GM18526 (cell line): ENCODE data around the gene SRRM3.

Experiments used
- POLR2A ChIP-seq: IDR thresholded peaks from 3 replicates; pipeline ENCODE4 v1.6.1; 2011; ENCODE audit not compliant: insufficient read length; ENCODE audit errors: extremely low read depth

SRRM3 gene

DNA sequence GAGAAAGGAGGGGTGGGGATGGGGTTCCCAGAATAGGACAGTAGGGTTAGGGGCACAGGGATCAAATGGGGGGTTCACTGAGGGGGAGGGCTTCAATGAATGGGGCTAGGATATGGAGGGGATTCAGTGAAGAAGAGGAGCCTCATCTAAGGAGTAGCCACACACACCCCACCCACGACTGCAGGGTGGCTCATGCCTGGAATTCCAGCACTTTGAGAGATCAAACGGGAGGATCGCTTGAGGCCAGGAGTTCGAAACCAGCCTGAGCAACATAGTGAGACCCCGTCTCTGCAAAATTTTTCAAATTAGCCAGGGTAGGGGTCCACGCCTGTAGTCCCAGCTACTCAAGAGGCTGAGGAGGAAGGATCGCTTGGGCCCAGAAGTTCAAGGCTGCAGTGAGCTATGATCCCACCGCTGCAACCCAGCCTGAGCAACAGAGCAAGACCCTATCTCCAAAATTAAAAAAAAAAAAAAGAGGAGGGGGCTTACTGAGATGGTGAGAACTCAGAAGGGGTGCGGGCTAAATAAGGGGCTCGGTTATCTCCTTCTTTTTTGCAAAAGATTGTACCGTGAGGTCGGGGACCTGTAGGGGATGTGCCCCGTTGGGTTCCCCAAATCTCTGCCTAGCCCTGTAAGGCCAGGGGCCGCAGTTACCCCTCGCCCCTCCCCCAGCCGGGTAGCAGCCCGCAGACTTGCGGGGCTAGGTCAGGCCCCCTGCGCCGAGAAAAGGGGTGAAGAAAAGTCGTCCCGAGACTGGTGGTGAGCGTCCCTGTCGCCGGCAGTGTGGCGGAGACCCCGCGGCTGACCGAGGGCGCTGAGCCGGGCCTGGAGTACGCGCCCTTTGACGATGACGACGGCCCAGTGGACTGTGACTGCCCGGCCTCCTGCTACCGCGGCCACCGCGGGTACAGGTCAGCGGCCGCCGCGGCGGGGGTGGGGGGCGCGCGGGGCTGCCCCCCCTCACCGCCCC is 57.7 kb downstream of the SRRM3 start:
- no peak for TF ChIP-seq POLR2A

DNA sequence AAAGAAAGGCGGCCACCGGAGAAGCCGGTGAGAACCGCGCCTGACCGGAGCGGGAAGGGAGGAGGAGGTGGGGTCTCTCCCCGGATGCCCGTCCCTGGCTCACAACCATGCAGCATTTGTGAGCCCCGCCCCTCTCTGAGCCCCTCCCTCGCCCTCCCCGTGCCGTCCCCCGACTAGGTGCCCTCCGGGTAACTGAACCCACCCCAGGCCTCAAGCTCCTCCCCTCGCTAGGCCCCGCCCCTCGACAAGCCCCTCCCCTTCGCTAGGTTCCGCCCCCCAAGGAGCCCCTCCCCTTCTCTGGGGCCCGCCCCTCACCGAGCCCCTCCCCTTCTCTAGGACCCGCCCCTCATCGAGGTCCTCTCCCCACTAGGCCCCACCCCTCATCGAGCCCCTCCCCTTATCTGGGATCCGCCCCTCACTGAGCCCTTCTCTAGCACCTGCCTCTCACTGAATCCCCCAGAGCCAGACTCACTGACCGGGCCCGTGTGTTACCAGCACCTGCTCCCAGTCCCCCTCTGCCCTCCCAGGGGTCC is 58.5 kb downstream of the SRRM3 start:
- TF ChIP-seq POLR2A = no peak

GRCh38 chr7:76261329-76261728 is 59.6 kb downstream of the SRRM3 start:
- no peak for TF ChIP-seq POLR2A

DNA sequence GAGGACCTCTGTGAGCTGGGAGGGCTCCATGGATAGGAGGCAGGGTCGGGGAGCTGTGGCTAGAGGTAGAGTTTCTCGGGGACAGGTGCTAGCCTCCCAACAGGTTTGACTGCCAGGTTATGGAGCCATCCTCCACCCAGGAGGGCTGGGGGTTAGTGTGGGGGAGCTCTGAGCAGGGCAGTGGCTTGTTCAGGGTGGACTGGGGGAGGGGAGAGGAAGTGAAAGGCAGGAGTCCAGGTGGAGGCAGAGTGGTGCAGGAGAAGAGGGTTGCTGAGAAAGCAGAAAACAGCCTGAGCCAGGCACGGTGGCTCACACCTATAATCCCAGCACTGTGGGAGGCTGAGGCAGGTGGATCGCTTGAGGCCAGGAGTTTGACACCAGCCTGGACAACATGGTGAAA is 60.2 kb downstream of the SRRM3 start:
- no peak for TF ChIP-seq POLR2A

GRCh38 chr7:76262683-76263402 is 61.1 kb downstream of the SRRM3 start:
- TF ChIP-seq POLR2A = no peak

GRCh38 chr7:76265299-76265698 is 63.6 kb downstream of the SRRM3 start:
- no peak for TF ChIP-seq POLR2A

DNA sequence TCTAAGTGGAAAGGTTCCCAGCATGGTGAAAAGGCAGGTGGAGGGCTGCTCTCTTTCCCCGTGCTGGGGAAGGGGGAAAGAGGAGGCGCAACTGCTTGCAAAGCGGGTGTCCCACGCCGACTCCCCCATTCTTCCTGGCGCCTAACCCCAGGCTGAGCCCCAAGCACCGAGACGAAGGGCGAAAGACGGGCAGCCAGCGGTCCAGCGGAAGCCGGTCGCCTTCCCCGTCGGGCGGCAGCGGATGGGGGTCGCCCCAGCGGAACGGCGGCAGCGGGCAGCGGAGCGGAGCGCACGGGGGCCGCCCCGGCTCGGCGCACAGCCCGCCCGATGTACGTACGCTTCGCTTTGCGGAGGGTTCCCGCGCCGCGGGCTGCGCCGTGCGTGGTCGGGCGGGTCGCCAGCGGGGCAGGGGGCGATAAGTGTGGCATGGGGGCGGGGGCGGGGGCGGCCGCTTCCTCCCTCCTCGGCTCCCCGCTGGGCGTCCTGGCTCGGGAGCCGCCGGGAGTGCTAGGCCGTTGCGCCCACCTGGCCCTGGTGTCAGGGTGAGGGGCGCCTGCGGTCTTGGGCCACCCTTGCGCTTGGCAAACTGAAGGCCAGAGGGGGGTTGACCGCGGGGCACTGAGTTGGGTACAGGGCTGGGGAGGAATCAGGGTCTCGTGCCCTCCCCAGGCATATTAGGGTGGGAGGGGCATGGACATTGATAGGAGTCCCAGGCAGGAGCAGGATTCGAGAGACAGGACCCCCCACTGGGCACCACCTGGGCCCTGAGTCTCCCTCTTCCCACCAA is 65.6 kb downstream of the SRRM3 start:
- TF ChIP-seq POLR2A = no peak

DNA sequence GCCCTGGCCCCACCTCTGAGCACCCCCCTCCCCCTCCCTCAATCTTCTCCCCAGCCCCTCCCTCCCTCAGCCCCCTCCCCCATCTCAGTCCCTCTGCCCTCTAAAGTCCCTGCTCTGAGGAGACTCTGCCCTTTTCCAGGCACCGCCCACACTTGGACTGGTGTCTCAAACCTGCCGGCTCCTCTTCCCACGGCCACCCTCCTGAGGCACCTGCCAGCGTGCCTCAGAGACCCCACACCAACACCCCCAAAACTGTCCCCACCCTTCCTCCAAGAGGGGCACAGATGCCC is 66.1 kb downstream of the SRRM3 start:
- no peak for TF ChIP-seq POLR2A

GRCh38 chr7:76268376-76268775 is 66.7 kb downstream of the SRRM3 start:
- TF ChIP-seq POLR2A = no peak

- TF ChIP-seq POLR2A = no peak
Measured at GRCh38 chr7:76269895-76270294, 68.2 kb downstream of the SRRM3 start.

- TF ChIP-seq POLR2A = no peak
Measured at GRCh38 chr7:76272142-76272541, 70.4 kb downstream of the SRRM3 start.

DNA sequence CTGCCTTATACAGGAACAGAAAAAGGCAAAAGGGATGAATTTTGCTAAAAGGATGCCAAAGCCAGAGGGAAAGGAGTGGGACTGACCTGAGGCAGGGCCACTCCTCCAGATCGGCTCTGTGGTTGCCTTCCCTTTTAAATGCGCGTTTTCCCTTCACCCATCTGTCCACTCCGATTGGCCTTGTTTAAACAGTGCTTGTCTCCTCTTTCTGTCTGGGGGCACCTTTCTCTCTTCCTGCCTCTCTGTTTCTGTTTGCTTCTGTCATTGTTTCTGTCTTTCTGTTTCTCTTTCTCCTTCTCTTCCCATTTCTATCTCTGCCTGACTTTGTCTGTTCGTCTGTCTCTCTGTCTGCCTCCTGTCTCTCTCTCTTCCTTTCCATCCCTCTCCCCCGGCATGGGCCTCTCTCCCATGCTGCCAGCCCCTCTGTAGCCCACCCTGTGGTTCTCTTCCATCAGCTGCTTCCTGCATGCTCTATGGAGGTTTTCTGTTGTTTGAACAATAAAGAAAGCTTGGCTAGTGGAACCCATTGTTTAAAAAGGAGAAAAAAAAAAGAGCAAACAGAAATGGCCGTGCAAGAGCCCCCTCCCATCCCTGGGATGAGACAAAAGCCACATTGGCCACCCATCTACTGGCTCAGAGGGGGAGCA is 71.3 kb downstream of the SRRM3 start:
- TF ChIP-seq POLR2A = no peak

DNA sequence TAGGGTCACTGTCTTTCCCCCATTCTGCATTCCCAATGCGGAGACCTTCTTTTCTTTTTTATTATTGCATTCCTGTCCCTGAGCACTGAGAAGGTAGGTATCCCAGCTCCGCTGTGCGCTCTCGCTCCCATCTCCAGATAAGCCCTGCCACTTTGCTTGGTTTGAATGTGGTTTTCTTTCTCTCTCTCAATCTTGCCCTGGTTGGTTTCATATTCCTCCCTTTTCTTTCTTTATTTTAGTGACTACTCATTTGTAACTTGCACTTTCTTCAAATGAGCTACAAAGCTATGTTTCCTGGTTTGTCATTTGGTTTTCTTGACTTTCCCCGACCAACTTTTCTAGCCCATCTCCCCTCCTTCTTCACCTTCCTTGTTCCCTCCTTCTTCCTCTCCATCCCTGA is 71.8 kb downstream of the SRRM3 start:
- no peak for TF ChIP-seq POLR2A

DNA sequence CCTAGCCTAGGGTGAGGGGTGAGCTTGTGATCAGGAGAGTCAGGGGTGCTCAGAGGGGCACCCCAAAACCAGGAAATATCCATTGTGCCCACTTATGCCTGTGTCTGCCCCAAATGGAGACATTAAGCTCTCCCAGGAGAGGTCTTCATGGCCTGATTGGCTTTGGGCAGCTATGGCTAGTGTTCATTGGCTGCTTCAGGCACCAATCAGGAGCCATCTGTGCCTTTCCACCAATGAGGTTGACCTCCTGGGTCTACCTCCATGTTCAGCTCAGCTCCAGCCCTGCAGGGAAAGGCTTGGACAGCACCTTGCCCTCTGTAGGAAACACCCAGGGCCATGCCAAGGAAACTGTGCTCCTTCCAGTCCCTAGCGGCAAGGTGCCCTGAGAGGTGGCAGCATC is 76.8 kb downstream of the SRRM3 start:
- TF ChIP-seq POLR2A = no peak

- no peak for TF ChIP-seq POLR2A
Measured at GRCh38 chr7:76280408-76280807, 78.7 kb downstream of the SRRM3 start.
